Measurements from ENCODE around the gene NPRL2.

NPRL2 gene

GRCh38 chr3:50350527-50351322 is at the start of gene NPRL2, which contains the start of gene CYB561D2:
Gene NPRL2 (minus strand): TSS chr3:50350775. CDS start chr3:50350652, 123 bp downstream.
Gene CYB561D2 (plus strand): TSS chr3:50350862. CDS start chr3:50351434, 572 bp downstream.
- peak; percentile 96 for DNase-seq (ENCODE audit: low spot score)

DNA sequence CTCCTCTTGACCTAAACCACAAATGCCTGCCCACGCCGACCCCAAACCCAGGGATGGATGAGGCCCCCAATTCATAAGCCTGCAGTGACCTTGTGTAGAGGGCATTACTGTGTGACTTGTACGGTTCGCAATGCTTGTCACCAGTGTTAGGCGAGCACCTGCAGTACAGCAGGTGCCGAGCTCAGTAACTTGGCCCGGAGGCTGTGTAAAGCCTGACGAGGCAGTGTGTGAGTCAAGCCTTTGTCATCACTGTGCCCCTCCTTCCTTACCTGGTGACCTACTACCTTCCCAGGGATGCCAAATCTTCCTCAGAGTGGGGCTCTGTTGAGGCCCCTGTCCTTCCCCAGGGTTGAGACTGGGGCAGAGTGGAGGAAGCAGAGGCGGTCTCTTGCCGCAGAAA is 45.9 kb upstream of the NPRL2 start:
- DNase-seq (ENCODE audit: low spot score), result no peak

DNA sequence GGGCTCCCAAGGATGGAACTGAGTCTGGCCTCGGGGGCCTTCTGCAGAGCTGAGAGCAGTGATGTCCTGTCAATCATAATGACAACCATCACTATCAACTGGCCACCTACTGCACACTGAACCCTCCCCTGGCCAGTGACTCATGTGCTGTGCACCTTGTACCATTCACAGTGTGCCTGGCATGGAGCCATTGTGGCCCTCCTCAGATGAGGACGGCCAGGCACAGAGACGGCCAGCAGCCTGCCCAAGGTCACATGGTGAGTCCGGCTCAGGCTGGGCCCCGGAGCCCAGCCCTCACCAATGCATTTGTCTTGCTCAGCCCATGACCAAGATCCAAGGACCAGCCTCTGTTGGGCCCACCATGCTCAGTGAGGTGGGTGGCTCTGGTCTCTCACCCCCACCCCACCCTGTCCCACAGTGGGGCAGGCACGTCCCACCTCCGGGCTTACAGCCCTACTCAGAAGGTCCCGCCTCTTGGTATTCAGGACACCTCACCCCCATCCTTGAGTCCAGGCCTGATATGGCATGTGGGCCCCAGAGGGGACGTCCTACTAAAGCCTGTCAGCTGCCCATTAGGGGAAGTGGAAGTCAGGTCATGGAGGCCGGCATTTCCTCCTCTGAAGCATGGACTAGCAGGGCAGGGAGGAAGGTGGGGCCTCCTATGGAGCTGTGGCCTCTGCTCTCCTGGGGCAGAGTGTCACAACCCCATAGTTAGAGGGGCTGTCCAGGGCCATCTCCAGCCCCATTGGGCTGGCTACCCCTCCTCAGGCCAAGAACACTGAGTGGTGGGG is 44.7 kb upstream of the NPRL2 start:
- DNase-seq (ENCODE audit: low spot score), result no peak

GRCh38 chr3:50393061-50393460 is 42.5 kb upstream of the NPRL2 start:
- no peak for DNase-seq (ENCODE audit: low spot score)

DNA sequence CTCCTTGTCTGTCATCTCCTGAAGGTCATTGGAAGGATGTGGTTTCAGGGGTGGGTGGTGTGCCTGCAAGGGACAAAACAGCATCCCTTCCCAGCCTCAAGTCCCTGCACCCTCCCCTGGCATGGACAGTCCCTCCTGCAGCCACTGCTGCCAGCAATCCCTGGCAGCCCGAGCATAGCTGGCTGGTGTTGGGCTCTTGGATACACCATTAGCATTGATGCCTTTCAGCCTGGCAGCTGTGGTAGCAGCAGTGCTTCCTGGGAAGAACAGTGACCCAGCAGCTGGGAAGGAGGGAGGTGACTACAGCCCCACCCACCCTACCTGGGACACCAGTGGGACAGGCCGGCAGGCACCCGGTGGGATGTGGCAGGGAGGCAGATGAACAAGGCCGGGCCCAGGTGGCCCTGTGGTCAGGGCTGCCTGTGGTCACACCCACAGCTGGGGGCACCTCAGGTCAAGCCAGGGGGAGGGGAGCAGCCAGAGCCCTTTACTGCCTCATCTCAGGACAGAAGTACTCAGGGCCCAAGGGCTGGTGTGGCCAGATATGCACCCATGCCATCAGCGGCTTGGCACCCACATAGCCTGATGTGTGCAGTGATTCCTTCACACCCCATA is 41.6 kb upstream of the NPRL2 start:
- no peak for DNase-seq (ENCODE audit: low spot score)

- peak; percentile 77 for DNase-seq (ENCODE audit: low spot score)
Observed at GRCh38 chr3:50390508-50391224, 40.1 kb upstream of the NPRL2 start.

GRCh38 chr3:50389414-50389767 is 38.8 kb upstream of the NPRL2 start:
- DNase-seq (ENCODE audit: low spot score), result no peak

GRCh38 chr3:50388720-50389413 is 38.3 kb upstream of the NPRL2 start:
- DNase-seq (ENCODE audit: low spot score), result no peak

DNA sequence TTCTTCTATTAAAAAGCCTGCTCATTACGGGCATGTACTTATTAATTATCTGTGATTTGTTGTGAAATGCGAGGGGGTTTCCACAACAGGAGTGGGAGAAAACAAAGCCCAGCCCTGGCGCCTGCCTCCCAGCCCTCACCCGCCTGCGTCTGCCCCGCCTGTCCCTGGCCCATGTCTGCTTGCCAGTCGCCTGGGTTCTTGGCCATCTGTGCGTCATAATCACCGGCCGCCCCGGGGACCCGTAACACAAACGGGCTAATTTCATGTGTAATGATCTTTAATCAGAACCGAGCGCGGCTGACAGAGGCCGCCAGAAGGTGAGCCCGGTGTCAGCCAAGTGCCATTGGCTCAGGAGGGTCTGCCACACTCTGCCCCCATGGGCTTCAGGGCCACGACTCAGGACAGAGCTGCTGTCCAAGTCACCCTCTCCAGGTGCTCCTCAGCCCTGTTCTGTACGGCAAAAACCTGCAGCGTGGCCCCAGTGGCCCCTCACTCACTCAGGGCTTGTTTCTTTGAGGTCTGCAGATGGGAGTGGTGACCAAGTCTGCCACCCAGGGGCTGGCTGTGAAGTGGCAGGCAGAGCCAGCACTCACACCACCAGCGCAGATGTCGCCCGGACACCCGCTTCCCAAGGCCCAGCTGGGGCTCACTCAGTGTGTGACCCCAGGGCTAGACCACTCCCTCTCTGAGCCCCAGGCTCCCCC is 37.6 kb upstream of the NPRL2 start:
- DNase-seq (ENCODE audit: low spot score), result peak; percentile 22

DNA sequence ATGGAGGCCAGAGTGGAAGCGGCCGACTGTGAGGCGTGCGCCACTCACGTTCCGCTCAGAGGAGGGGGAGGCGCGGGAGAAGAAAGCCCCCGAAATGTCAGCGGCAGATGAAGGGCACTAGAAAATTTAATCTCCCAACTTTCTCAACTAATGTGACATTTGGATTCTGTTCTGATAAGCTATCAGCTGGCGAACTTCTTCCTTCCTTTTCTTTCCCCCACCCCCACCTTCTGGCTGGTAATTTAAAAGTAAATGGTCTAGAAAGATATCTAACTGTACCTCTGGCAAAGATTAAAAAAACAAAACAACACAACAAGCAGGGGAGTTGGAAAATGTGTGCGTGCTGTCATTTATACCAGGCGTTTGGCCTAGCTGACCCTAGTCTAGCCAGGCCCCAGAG is 35.2 kb upstream of the NPRL2 start:
- DNase-seq (ENCODE audit: low spot score), result no peak

DNA sequence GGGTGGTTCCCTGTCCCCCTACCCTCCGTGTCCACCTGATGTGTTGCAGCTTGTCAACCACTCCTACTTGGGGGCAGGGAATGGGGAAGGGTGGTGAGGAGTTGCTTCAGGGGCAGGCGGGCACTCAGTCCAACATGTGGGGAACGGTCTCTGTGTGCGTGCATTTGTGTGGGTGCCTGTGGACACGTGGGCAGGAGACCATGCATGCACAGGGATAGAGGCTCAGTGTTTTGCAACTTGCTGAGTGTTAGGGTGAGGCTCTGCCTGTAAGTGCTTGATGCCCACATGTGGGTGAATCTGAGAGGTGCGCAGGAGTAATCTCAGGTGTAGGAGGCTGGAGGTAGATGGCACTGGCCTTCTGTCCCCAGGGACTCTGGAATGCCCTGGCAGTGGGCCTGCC is 33.2 kb upstream of the NPRL2 start:
- DNase-seq (ENCODE audit: low spot score), result no peak

- no peak for DNase-seq (ENCODE audit: low spot score)
Observed at GRCh38 chr3:50382722-50383121, 32.1 kb upstream of the NPRL2 start.

DNA sequence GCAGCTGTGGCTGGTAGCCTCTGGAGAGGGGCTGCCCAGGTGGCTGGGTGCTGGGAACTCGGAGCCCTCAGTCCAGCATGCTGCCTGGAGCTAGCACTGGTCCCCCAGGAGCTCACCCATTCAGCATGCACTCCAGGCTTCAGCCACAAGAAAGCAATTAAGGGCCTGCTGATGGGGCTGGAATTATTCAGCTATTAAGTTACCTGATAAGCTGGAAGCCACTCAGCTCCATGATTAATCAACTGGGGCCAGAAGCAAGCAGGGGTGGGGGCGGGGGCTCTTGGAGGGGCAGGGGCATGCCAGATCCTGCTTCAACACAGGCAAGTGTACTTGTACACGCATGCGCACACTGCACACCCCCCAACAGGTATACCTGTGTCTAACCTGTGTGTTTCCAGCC is 30.8 kb upstream of the NPRL2 start:
- DNase-seq (ENCODE audit: low spot score), result peak; percentile 31

GRCh38 chr3:50380405-50381085 is 30.0 kb upstream of the NPRL2 start:
- DNase-seq (ENCODE audit: low spot score), result no peak

DNA sequence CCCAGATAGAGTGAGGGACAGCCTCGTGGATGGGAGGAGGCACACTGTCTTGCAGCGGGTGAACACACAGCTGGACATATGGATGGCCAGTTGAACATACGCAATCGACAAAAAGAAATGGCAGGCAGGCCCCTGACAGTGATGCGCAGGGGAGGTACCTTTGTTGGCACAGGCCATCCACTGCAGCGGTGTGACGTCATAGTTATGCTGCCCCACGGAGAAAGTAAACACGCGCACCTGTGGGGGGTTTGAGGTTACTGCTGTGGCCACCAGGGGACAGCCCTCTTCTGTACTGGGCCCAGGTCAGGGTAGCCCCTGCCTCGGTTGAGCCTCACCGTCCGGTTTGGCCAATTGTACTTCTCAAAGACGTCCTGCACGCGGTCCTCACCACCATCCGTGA is 28.2 kb upstream of the NPRL2 start:
- no peak for DNase-seq (ENCODE audit: low spot score)

GRCh38 chr3:50378024-50378423 is 27.4 kb upstream of the NPRL2 start:
- no peak for DNase-seq (ENCODE audit: low spot score)

- no peak for DNase-seq (ENCODE audit: low spot score)
Observed at GRCh38 chr3:50375258-50375931, 24.8 kb upstream of the NPRL2 start.

DNA sequence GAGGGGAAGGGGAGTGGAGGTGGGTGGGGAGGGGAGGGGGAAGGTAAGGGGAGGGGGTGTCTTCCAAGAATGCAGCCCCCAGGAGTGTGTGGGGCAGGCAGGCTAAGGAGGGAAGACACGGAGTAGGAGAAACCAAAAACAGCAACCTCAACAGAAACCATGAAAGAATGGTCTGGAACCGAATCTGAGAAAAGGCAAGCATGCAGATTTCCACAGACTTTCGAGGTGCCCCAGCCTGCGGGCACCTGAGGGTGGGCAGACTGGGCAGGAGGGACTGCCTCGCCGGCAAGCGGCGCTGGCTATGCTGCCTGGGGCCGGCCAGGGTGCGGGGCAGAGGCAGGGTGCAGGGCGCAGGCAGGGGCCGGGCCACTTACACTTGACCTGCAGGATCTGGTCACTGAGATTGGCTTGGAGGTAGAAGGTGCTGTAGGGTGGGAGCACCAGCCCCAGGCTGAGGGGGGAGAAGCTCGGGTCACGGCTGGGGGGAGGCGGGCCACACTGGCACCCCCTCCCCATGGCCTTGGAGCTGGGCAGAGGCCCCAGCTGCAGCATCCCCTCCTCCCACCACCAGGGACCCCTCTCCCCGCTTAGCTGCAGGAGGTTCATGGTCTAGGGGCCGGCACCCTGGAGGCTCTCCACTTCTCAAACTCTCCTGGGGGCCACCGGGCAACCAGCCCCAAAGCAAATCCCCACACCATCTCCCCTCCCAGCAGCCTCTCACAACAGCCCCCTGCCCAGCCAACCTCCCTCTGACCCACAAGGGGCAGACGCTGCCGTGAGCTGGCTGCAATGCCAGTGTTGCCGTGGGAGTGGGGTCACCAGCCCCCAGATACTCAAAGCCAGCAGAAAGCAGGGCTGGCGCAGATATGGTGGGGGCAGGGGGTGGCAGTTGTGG is 24.0 kb upstream of the NPRL2 start:
- DNase-seq (ENCODE audit: low spot score), result no peak
